SU-DHL-6 (cell line): Measurements from ENCODE around the gene GANAB.

ENCODE experiments used
- CTCF ChIP-seq: fragments of 200-600 bp; sonication (generic); IDR thresholded peaks from one replicate; pipeline ENCODE4 v1.5.1; 2017; ENCODE audit warnings: antibody characterized with exemption, mild to moderate bottlenecking, low read length, moderate library complexity; ENCODE audit not compliant: insufficient read depth, poor library complexity, severe bottlenecking
- EZH2phosphoT487 ChIP-seq: fragments of 200-600 bp; sonication (generic), shearing (Covaris generic); conservative IDR thresholded peaks from 2 replicates; pipeline ENCODE4 v1.6.1; 2018; ENCODE audit warnings: mild to moderate bottlenecking, antibody characterized with exemption, low read length, moderate library complexity, mixed read lengths

- TF ChIP-seq CTCF (no peak), EZH2phosphoT487 (no peak)
These were observed 26.7 kb upstream of the GANAB start for GRCh38 chr11:62673196-62673525.
